ENCODE data around the gene TMEM108. TPM values are rescaled to one million over a fixed set of nuclear protein-coding genes. Genes with fewer than 3 reads are reported as not detected.

Gene TMEM108
- total and polyA plus RNA-seq, 2 of the 4 experiments (the other 2 are of a cell fraction), result 0.18 to 2.2 TPM

DNA sequence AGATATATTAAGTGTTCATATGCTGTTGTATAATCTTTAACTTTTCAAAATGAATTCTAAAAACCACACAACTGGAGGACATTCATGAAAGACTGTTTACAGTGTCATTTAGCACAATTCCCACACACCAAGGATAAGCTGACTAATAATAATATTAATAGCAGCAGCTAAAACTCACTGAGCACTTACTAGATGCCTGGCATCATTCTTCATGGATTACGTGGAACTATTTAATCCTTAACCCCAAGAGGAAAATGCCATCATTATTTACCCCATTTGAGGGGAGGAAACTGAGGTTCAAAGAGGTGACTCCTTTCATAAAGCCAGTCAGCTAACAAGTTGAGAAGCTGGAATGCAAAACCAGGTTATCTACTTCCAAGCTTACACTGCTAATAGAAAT is 77.0 kb downstream of the TMEM108 start:
- no peak overlapping the region for H3K18ac ChIP-seq (ENCODE audit: low read depth, low read length)
- H2BK15ac ChIP-seq (ENCODE audit: low read depth, low read length), result no peak overlapping the region
- no peak overlapping the region for H4K8ac ChIP-seq (ENCODE audit: low read depth in 2 of 2, low read length in 2 of 2)
- H2BK5ac ChIP-seq (ENCODE audit: low read depth, low read length, poor library complexity, severe bottlenecking), result no peak overlapping the region
- no TSS peak for BruUV-seq (replicated peaks)
- no peaks in the 10 kb centered on the region for H3K36me3 ChIP-seq (ENCODE audit: control insufficient read depth, insufficient read depth, low read length)
- WGBS, 2 experiments (ENCODE audit: extremely low coverage in 2 of 2, insufficient read length in 1 of 2), result no CpG with 5 or more reads among the region's 1 CpG
- H4K20me1 ChIP-seq (ENCODE audit: insufficient read depth, low read length), result no peaks in the 10 kb centered on the region
- no peak overlapping the region for H3K56ac ChIP-seq (ENCODE audit: extremely low read depth, insufficient read depth, low read length)
- H2AK9ac ChIP-seq (replicated peaks; ENCODE audit: low read depth, low read length, poor library complexity), result no peak overlapping the region
- no peak overlapping the region for H2AK5ac ChIP-seq (ENCODE audit: low read depth, low read length)
- H3K9me1 ChIP-seq (ENCODE audit: insufficient read depth, low read length), result no peaks in the 10 kb centered on the region
- H4K91ac ChIP-seq (ENCODE audit: insufficient read depth, low read depth, low read length), result no peak overlapping the region
- no peaks in the 10 kb centered on the region; the same call in 1 of the 2 replicates for H3K4me1 ChIP-seq (ENCODE audit: control insufficient read depth, insufficient read depth, low read length)
- no peak overlapping the region for H3K14ac ChIP-seq (replicated peaks; ENCODE audit: low read depth, low read length)
- H2BK20ac ChIP-seq (ENCODE audit: low read depth, low read length), result no peak overlapping the region
- DNase-seq, result no peak
- ChIA-PET CTCF (no interaction called here), POLR2A (ENCODE audit: unreplicated experiment) (interaction anchor here (0.5 kb wide), 1 partner anchor 93 kb away, joined by 3 read pairs; no protein-coding TSS in a partner anchor)
- H3K4me2 ChIP-seq (ENCODE audit: low read depth, low read length), result no peak overlapping the region
- H2BK120ac ChIP-seq (ENCODE audit: low read depth, low read length), result no peak overlapping the region
- intact Hi-C loops (cut with micrococcal nuclease) (no loop called here), dilution Hi-C loops (cut with HindIII; ENCODE audit: low sequenced_read_pairs, unreplicated experiment) (no loop called here), in situ Hi-C loops (cut with MboI; ENCODE audit: low sequenced_read_pairs) (no loop called here)
- TF ChIP-seq NFE2L2 (IDR thresholded peaks at IDR 0.05; ENCODE audit: low read depth, low read length), result no peak
- no peak for TF ChIP-seq FOS (IDR thresholded peaks at IDR 0.05; ENCODE audit: low read depth, low read length)
- TF ChIP-seq RAD21 (IDR thresholded peaks at IDR 0.05; ENCODE audit: low read length), result no peak
- TF ChIP-seq, protein P1, sequence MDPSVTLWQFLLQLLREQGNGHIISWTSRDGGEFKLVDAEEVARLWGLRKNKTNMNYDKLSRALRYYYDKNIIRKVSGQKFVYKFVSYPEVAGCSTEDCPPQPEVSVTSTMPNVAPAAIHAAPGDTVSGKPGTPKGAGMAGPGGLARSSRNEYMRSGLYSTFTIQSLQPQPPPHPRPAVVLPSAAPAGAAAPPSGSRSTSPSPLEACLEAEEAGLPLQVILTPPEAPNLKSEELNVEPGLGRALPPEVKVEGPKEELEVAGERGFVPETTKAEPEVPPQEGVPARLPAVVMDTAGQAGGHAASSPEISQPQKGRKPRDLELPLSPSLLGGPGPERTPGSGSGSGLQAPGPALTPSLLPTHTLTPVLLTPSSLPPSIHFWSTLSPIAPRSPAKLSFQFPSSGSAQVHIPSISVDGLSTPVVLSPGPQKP (IDR thresholded peaks at IDR 0.05; ENCODE audit: borderline replicate concordance, low read depth, low read length), result no peak
- TF ChIP-seq, protein P2, sequence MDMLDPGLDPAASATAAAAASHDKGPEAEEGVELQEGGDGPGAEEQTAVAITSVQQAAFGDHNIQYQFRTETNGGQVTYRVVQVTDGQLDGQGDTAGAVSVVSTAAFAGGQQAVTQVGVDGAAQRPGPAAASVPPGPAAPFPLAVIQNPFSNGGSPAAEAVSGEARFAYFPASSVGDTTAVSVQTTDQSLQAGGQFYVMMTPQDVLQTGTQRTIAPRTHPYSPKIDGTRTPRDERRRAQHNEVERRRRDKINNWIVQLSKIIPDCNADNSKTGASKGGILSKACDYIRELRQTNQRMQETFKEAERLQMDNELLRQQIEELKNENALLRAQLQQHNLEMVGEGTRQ (IDR thresholded peaks at IDR 0.05; ENCODE audit: low read depth, low read length), result no peak
- no peak for TF ChIP-seq RCOR1 (IDR thresholded peaks at IDR 0.05; ENCODE audit: insufficient replicate concordance, low read length)
- no peak for TF ChIP-seq MAFK (IDR thresholded peaks at IDR 0.05; ENCODE audit: low read depth, low read length)
- no peak for TF ChIP-seq CEBPB (IDR thresholded peaks at IDR 0.05; ENCODE audit: low read depth, low read length)
- no peak for TF ChIP-seq MAZ (IDR thresholded peaks at IDR 0.05; ENCODE audit: borderline replicate concordance, low read depth, low read length)
- TF ChIP-seq CHD1 (IDR thresholded peaks at IDR 0.05; ENCODE audit: low read depth, low read length), result no peak
- TF ChIP-seq POLR2A (IDR thresholded peaks at IDR 0.05; ENCODE audit: low read depth, low read length), result no peak
- no peak overlapping the region for H3K9ac ChIP-seq (ENCODE audit: low read depth, low read length)
- H3K27ac ChIP-seq (ENCODE audit: insufficient read depth, low read length), result no peak overlapping the region
- no peak overlapping the region for H4K5ac ChIP-seq (ENCODE audit: low read depth, low read length)
- H3K27me3 ChIP-seq (ENCODE audit: control insufficient read depth, insufficient read depth, low read length), result no peaks in the 10 kb centered on the region; the same call in 1 of the 2 replicates
- no peak overlapping the region for H3K4me3 ChIP-seq (ENCODE audit: insufficient read depth, low read depth, low read length)
- no peak for ATAC-seq (ENCODE audit: low read depth)
- no peaks in the 10 kb centered on the region for H3K9me3 ChIP-seq (ENCODE audit: control insufficient read depth, insufficient read depth, low read length)
- no peak overlapping the region for H3K23ac ChIP-seq (ENCODE audit: low read depth, low read length)
- H2AFZ ChIP-seq (replicated peaks; ENCODE audit: low read length, poor library complexity), result no peak overlapping the region
- H3K79me1 ChIP-seq (ENCODE audit: low read depth in 1 of 2, low read length in 2 of 2), result no peaks in the 10 kb centered on the region
- no peak overlapping the region for H3K4ac ChIP-seq (ENCODE audit: low read depth, low read length)
